ENCODE data around the gene ZNF653. TPM values are rescaled to one million over a fixed set of nuclear protein-coding genes. Genes with fewer than 3 reads are reported as not detected.

The ZNF653 gene
- total and polyA plus RNA-seq, 12 donors: 2.3 to 7.8 (median 4.2) TPM

DNA sequence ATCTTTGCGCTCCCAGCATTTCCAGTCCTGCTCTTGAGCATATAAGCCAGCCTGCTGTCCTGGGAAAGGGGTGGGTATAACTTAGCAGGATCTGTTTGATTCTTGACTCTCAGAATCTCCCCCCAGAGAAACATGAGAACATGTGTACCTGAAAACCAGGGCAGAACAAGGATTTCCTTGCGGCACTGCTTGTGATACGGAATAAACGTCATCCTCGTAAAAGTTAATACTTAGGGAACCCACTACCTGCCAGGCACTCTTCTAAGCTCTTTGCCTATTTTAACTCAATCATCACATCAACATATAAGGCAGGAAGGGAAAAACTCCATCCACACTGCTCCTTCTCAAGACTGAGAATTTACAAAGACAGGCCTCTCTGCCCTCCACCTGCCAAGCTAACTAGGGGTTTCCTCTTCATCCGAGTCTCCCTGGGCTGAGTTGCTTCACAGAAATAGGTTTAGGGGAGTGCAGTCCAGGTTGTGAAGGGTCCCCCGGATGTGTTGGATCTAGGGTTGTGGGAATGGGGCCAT is 1.1 kb downstream of the ZNF653 start:
- Histone ChIP-seq H3K36me3 (peaks cover 0 to 19% (median 0%) of the 10 kb centered on the region in 9 donors), H3K27me3 (no peaks in the 10 kb centered on the region), H3K9me3 (no peaks in the 10 kb centered on the region), H3K27ac (peak overlapping the region in 9 of 10 donors; percentile 93 to 99 (median 97)), H3K4me3 (peak overlapping the region; percentile 70 to 100 (median 98)), H3K4me1 (peaks cover 0 to 16% (median 11%) of the 10 kb centered on the region in 9 donors)
- no peak for DNase-seq
- intact Hi-C loops (cut with DNase I): loop anchor here in 3 of 10 donors (1.0 to 2.0 kb wide), 3 partner anchors 22 to 25 kb away; partner anchors contain the start of gene ECSIT (in 2 of the 3)
- TF ChIP-seq, protein P1, sequence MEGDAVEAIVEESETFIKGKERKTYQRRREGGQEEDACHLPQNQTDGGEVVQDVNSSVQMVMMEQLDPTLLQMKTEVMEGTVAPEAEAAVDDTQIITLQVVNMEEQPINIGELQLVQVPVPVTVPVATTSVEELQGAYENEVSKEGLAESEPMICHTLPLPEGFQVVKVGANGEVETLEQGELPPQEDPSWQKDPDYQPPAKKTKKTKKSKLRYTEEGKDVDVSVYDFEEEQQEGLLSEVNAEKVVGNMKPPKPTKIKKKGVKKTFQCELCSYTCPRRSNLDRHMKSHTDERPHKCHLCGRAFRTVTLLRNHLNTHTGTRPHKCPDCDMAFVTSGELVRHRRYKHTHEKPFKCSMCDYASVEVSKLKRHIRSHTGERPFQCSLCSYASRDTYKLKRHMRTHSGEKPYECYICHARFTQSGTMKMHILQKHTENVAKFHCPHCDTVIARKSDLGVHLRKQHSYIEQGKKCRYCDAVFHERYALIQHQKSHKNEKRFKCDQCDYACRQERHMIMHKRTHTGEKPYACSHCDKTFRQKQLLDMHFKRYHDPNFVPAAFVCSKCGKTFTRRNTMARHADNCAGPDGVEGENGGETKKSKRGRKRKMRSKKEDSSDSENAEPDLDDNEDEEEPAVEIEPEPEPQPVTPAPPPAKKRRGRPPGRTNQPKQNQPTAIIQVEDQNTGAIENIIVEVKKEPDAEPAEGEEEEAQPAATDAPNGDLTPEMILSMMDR (IDR thresholded peaks at IDR 0.05): no peak
- no peak for ATAC-seq
- 31 to 47% methylated on average over 7 of the region's 7 CpGs for WGBS, 2 donors

DNA sequence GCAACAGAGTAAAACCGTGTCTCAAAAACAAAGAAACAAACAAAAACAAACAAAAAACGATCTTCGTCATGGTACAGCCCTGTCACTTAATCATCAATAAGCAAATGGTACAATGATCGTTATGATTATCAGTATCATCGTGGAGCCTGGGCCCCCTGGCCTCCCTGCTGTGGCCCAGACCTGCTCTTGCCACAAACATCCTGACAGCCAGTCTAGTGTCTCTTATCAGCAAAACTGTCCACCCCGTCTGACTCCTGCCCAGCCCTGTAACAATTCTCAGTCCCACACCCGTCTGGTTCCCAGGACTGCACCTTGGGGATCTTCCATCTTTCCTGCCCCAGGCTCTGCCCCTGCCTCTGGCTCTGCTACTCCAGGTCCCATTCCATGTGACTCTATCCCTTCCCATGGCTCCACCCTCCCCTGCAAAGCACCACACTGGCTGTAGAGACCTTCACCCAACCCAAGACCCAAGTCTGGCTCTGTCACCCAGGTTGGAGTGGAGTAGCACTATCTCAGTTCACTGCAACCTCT is 5.7 kb downstream of the ZNF653 start:
- WGBS, 2 donors: 67 to 72% methylated on average over 7 of the region's 7 CpGs
- no peak for ATAC-seq
- H3K4me1 ChIP-seq: peaks cover 0 to 6% (median 4%) of the 10 kb centered on the region in 9 donors
- TF ChIP-seq, protein P1 (IDR thresholded peaks at IDR 0.05): no peak
- H3K27me3 ChIP-seq: no peaks in the 10 kb centered on the region
- H3K4me3 ChIP-seq: no peak overlapping the region
- H3K27ac ChIP-seq: no peak overlapping the region
- no peaks in the 10 kb centered on the region for H3K9me3 ChIP-seq
- no peak for DNase-seq
- peaks cover 0 to 35% (median 4%) of the 10 kb centered on the region in 9 donors for H3K36me3 ChIP-seq
- intact Hi-C loops (cut with DNase I): loop anchor here in 3 of 10 donors (5.0 kb wide), 2 partner anchors 87 to 92 kb away; no protein-coding TSS in a partner anchor

DNA sequence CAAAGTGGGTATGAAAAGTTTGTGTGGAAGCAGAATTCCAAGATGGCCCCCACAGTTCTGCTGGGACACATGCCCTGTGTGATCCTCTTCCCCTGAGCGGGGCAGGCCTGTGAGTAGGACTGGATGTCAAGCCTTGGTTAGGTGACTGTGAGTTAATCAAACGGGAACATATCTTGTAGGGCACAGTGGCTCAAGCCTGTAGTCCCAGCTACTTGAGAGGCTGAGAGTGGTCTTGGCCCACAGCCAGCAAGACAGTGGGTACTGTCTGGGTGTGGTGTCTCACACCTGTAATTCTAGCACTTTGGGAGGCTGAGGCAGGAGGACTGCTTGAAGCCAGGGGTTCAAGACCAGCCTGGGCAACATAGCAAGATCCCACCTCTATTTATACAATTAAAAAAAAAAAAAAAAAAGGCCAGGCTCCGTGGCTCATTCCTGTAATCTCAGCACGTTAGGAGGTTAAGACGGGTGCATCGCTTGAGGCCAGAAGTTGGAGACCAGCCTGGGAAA is 6.4 kb downstream of the ZNF653 start:
- ATAC-seq: no peak
- H3K4me3 ChIP-seq: no peak overlapping the region
- no peak for DNase-seq
- H3K27me3 ChIP-seq: no peaks in the 10 kb centered on the region
- 73 to 85% methylated on average over 6 of the region's 6 CpGs for WGBS, 2 donors
- no peaks in the 10 kb centered on the region for H3K4me1 ChIP-seq
- H3K27ac ChIP-seq: no peak overlapping the region
- intact Hi-C loops (cut with DNase I): loop anchor here in 3 of 10 donors (5.0 kb wide), 2 partner anchors 88 to 93 kb away; no protein-coding TSS in a partner anchor
- TF ChIP-seq, protein P1 (IDR thresholded peaks at IDR 0.05): no peak
- peaks cover 0 to 42% (median 4%) of the 10 kb centered on the region in 9 donors for H3K36me3 ChIP-seq
- no peaks in the 10 kb centered on the region for H3K9me3 ChIP-seq

DNA sequence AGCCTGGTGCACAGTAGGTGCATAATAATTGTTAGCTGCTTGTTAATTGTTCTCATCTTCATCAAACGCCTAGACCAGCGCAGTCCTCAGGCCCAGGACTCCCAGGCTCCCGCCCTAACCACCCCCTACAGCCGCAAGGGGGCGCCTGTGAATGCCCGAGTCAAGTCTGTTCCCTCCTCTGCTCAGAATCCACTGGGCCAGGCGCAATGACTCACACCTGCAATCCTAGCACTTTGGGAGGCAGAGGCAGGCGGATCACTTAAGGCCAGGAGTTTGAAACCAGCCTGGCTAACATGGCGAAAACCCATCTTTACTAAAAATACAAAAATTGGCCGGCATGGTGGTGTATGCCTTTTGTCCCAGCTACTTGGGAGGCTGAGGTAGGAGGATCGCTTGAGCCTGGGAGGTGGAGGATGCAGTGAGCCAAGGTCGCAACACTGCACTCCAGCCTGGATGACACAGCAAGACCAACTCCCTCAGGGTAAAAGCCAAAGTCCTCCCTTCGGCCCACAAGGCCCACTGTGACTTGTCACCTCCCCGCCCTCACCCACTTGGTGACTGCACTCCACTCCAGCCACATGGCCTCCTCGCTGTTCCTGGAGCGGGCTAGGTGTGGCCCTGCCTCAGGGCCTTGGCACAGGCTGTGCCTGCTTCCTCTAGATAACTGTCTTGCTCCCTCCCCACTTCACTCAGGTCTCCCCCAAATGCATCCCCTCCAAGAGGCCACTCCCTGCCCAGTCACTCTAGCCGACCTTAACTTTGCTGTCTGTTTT is 9.1 kb downstream of the ZNF653 start:
- intact Hi-C loops (cut with DNase I): loop anchor here in 4 of 10 donors (2.0 to 5.0 kb wide), 3 partner anchors 90 to 96 kb away; no protein-coding TSS in a partner anchor
- 70 to 75% methylated on average over 17 of the region's 17 CpGs for WGBS, 2 donors
- DNase-seq: peak; percentile 36 to 61
- Histone ChIP-seq H3K9me3 (no peaks in the 10 kb centered on the region), H3K36me3 (peaks cover 0 to 55% (median 8%) of the 10 kb centered on the region in 9 donors), H3K4me3 (no peak overlapping the region), H3K27ac (no peak overlapping the region), H3K4me1 (no peaks in the 10 kb centered on the region), H3K27me3 (no peaks in the 10 kb centered on the region)
- TF ChIP-seq, protein P1 (IDR thresholded peaks at IDR 0.05): peak; percentile 43 to 74 (median 63)
- peak in 6 of 8 donors; percentile 42 to 71 (median 59) for ATAC-seq
